ENCODE results near the gene ECPAS.

Gene ECPAS

DNA sequence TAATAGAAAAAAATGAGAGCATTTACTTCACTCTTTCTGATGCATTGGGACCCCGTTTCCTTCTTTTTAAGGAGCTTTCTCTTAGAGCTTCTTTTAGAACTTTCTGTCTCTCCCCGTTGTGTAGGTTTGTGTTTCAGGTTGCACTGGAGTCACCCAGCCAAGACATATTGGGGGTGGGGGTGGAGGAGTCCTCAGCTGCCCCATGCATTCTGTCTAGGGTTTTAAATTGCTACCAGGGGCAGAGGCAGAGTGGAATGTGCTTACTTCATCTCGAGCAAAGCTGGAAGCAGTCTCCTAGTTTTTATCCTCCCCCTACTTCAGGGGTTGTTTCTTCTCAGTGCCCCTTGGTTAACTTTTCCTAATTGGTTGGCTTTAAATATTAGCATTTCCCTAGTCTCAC, 163.6 kb downstream of the ECPAS start:
- Histone ChIP-seq H3K79me2 (no peaks in the 10 kb centered on the region), H3K9me3 (ENCODE audit: control insufficient read depth, low read length) (no peaks in the 10 kb centered on the region), H3K4me1 (no peaks in the 10 kb centered on the region), H3K27me3 (ENCODE audit: control insufficient read depth, insufficient read depth, low read length) (no peaks in the 10 kb centered on the region), H3K36me3 (ENCODE audit: control insufficient read depth, insufficient read depth, low read length) (no peaks in the 10 kb centered on the region), H3K27ac (no peak overlapping the region), H3K9ac (no peak overlapping the region), H2AFZ (no peak overlapping the region), H3K4me2 (ENCODE audit: low read length) (no peak overlapping the region), H3K4me3 (ENCODE audit: low read depth, low read length) (no peak overlapping the region)
- TF ChIP-seq, protein P1, sequence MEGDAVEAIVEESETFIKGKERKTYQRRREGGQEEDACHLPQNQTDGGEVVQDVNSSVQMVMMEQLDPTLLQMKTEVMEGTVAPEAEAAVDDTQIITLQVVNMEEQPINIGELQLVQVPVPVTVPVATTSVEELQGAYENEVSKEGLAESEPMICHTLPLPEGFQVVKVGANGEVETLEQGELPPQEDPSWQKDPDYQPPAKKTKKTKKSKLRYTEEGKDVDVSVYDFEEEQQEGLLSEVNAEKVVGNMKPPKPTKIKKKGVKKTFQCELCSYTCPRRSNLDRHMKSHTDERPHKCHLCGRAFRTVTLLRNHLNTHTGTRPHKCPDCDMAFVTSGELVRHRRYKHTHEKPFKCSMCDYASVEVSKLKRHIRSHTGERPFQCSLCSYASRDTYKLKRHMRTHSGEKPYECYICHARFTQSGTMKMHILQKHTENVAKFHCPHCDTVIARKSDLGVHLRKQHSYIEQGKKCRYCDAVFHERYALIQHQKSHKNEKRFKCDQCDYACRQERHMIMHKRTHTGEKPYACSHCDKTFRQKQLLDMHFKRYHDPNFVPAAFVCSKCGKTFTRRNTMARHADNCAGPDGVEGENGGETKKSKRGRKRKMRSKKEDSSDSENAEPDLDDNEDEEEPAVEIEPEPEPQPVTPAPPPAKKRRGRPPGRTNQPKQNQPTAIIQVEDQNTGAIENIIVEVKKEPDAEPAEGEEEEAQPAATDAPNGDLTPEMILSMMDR (IDR thresholded peaks at IDR 0.05), result no peak

- Histone ChIP-seq H3K79me2 (no peaks in the 10 kb centered on the region), H3K36me3 (ENCODE audit: control insufficient read depth, insufficient read depth, low read length) (no peaks in the 10 kb centered on the region), H3K27ac (no peak overlapping the region), H3K4me1 (no peaks in the 10 kb centered on the region), H3K4me3 (ENCODE audit: low read depth, low read length) (no peak overlapping the region), H2AFZ (no peak overlapping the region), H3K27me3 (ENCODE audit: control insufficient read depth, insufficient read depth, low read length) (no peaks in the 10 kb centered on the region), H3K9me3 (ENCODE audit: control insufficient read depth, low read length) (no peaks in the 10 kb centered on the region), H3K9ac (no peak overlapping the region), H3K4me2 (ENCODE audit: low read length) (no peak overlapping the region)
- TF ChIP-seq, protein P1 (IDR thresholded peaks at IDR 0.05), result no peak
These were observed 167.4 kb downstream of the ECPAS start for GRCh38 chr9:111316796-111317195.

All from parathyroid adenoma (tissue), 2 donors.